WTC11 (cell line): ENCODE measurements around the gene KIAA0753. TPM values are rescaled to one million over a fixed set of nuclear protein-coding genes. Genes with fewer than 3 reads are reported as not detected.

ENCODE experiments used
- ATAC-seq: fragments of 200-7000 bp; cut with Tn5 transposase; 2 replicates; pipeline ENCODE4 v1.10.0; 2021; ENCODE audit warnings: mild to moderate bottlenecking, moderate library complexity
- CTCF ChIA-PET: fragments of 300-600 bp; sonication (Branson Sonifier 250); formaldehyde crosslinking; loops from one replicate; lab custom pipeline; 2021; ENCODE audit warnings: antibody characterized with exemption; lab: Charles Lee
- POLR2A ChIA-PET: fragments of 350-600 bp; sonication (Branson Sonifier 250); formaldehyde crosslinking; loops from one replicate; lab custom pipeline; 2021; ENCODE audit warnings: antibody characterized with exemption; lab: Charles Lee
- DNase-seq: peaks from one replicate; pipeline ENCODE4 v3.0.0; 2021; ENCODE audit warnings: low spot score
- H3K27ac Mint-ChIP-seq: 2 replicates; pipeline ENCODE4 v1.8.0; 2021; ENCODE audit warnings: mixed read lengths
- H3K27me3 Mint-ChIP-seq: 2 replicates; pipeline ENCODE4 v1.8.0; 2021; ENCODE audit warnings: low read depth, mild to moderate bottlenecking, moderate library complexity, mixed read lengths
- H3K36me3 Mint-ChIP-seq: 2 replicates; pipeline ENCODE4 v1.8.0; 2021; ENCODE audit warnings: mixed read lengths
- H3K4me1 Mint-ChIP-seq: 2 replicates; pipeline ENCODE4 v1.8.0; 2022; ENCODE audit warnings: mixed read lengths
- H3K4me3 Mint-ChIP-seq: 2 replicates; pipeline ENCODE4 v1.8.0; 2021; ENCODE audit warnings: mild to moderate bottlenecking, moderate library complexity, mixed read lengths
- H3K9me3 Mint-ChIP-seq: 2 replicates; pipeline ENCODE4 v1.8.0; 2021; ENCODE audit warnings: mixed read lengths
- AFF4 ChIP-seq: sonication (generic); formaldehyde crosslinking; IDR thresholded peaks from 2 replicates; pipeline ENCODE4 v1.8.1; 2023; ENCODE audit warnings: mild to moderate bottlenecking, missing genetic modification reagents, borderline replicate concordance
- ARID4B ChIP-seq: sonication (generic); formaldehyde crosslinking; IDR thresholded peaks from 2 replicates; pipeline ENCODE4 v1.8.0; 2023; ENCODE audit warnings: missing genetic modification reagents, mild to moderate bottlenecking, borderline replicate concordance
- ATF2 ChIP-seq: sonication (generic); formaldehyde crosslinking; IDR thresholded peaks from 2 replicates; pipeline ENCODE4 v1.8.1; 2022; ENCODE audit warnings: low read depth, missing genetic modification reagents, borderline replicate concordance
- CBFB ChIP-seq: sonication (generic); formaldehyde crosslinking; IDR thresholded peaks from 2 replicates; pipeline ENCODE4 v1.8.1; 2022; ENCODE audit warnings: mild to moderate bottlenecking, low read depth, missing genetic modification reagents
- CREB1 ChIP-seq: sonication (generic); formaldehyde crosslinking; IDR thresholded peaks from 2 replicates; pipeline ENCODE4 v1.8.0; 2023; ENCODE audit warnings: mild to moderate bottlenecking, missing genetic modification reagents
- E2F5 ChIP-seq: sonication (generic); formaldehyde crosslinking; IDR thresholded peaks from 2 replicates; pipeline ENCODE4 v1.8.1; 2022; ENCODE audit warnings: mild to moderate bottlenecking, moderate library complexity, missing genetic modification reagents
- FOXK1 ChIP-seq: sonication (generic); formaldehyde crosslinking; IDR thresholded peaks from 2 replicates; pipeline ENCODE4 v1.8.0; 2022; ENCODE audit warnings: mild to moderate bottlenecking, moderate library complexity, missing genetic modification reagents
- GABPB1 ChIP-seq: sonication (generic); formaldehyde crosslinking; IDR thresholded peaks from 2 replicates; pipeline ENCODE4 v1.8.1; 2023; ENCODE audit warnings: mild to moderate bottlenecking, missing genetic modification reagents
- HMGA2 ChIP-seq: fragments of 250-450 bp; sonication (Bioruptor Pico); IDR thresholded peaks from 2 replicates; pipeline ENCODE4 v1.4.0; 2021; ENCODE audit warnings: mild to moderate bottlenecking, moderate library complexity
- IRF1 ChIP-seq: sonication (generic); formaldehyde crosslinking; IDR thresholded peaks from 2 replicates; pipeline ENCODE4 v1.8.0; 2023; ENCODE audit warnings: missing genetic modification reagents
- MAX ChIP-seq: sonication (generic); formaldehyde crosslinking; IDR thresholded peaks from 2 replicates; pipeline ENCODE4 v1.8.0; 2022; ENCODE audit warnings: mild to moderate bottlenecking, missing genetic modification reagents
- MYBL2 ChIP-seq: sonication (generic); formaldehyde crosslinking; IDR thresholded peaks from 2 replicates; pipeline ENCODE4 v1.8.1; 2023; ENCODE audit warnings: mild to moderate bottlenecking, moderate library complexity, missing genetic modification reagents
- SMAD3 ChIP-seq: sonication (generic); formaldehyde crosslinking; IDR thresholded peaks from 2 replicates; pipeline ENCODE4 v1.8.0; 2022; ENCODE audit warnings: missing genetic modification reagents, mild to moderate bottlenecking, borderline replicate concordance
- SP1 ChIP-seq: sonication (generic); formaldehyde crosslinking; conservative IDR thresholded peaks from 2 replicates; pipeline ENCODE4 v1.8.1; 2022; ENCODE audit warnings: missing genetic modification reagents
- TEAD1 ChIP-seq: sonication (generic); formaldehyde crosslinking; IDR thresholded peaks from 2 replicates; pipeline ENCODE4 v1.8.0; 2022; ENCODE audit warnings: mild to moderate bottlenecking, missing genetic modification reagents
- USF2 ChIP-seq: sonication (generic); formaldehyde crosslinking; IDR thresholded peaks from 2 replicates; pipeline ENCODE4 v1.8.1; 2023; ENCODE audit warnings: mild to moderate bottlenecking, missing genetic modification reagents, moderate library complexity
- ZNF219 ChIP-seq: sonication (generic); formaldehyde crosslinking; IDR thresholded peaks from 2 replicates; pipeline ENCODE4 v1.8.0; 2023; ENCODE audit warnings: missing genetic modification reagents, mild to moderate bottlenecking, borderline replicate concordance
- ZNF423 ChIP-seq: fragments of 250-450 bp; sonication (Bioruptor Pico); IDR thresholded peaks from 2 replicates; pipeline ENCODE4 v2.1.2; 2022; ENCODE audit warnings: mild to moderate bottlenecking, moderate library complexity
- total RNA-seq: library from RNA; stranded (reverse); gene quantifications from 3 replicates; pipeline ENCODE4 v1.2.3, GENCODE V29; 2021
- TF ChIP-seq, protein P1 (sequence below): sonication (generic); formaldehyde crosslinking; IDR thresholded peaks from 2 replicates; pipeline ENCODE4 v1.8.1; 2022; ENCODE audit warnings: mild to moderate bottlenecking, missing genetic modification reagents, moderate library complexity, borderline replicate concordance
- TF ChIP-seq, protein P2 (sequence below): sonication (generic); formaldehyde crosslinking; IDR thresholded peaks from 2 replicates; pipeline ENCODE4 v1.8.0; 2022; ENCODE audit warnings: mild to moderate bottlenecking, missing genetic modification reagents

The KIAA0753 gene
- total RNA-seq, 1 experiment from 2014 or later: 22.8 TPM

- TF ChIP-seq ARID4B (CRISPR knock-in tag) (no peak), ATF2 (CRISPR knock-in tag) (no peak), E2F5 (no peak), CREB1 (CRISPR knock-in tag) (no peak)
Measured at GRCh38 chr17:6642592-6642991, 2.1 kb upstream of the KIAA0753 start (continued).

DNA sequence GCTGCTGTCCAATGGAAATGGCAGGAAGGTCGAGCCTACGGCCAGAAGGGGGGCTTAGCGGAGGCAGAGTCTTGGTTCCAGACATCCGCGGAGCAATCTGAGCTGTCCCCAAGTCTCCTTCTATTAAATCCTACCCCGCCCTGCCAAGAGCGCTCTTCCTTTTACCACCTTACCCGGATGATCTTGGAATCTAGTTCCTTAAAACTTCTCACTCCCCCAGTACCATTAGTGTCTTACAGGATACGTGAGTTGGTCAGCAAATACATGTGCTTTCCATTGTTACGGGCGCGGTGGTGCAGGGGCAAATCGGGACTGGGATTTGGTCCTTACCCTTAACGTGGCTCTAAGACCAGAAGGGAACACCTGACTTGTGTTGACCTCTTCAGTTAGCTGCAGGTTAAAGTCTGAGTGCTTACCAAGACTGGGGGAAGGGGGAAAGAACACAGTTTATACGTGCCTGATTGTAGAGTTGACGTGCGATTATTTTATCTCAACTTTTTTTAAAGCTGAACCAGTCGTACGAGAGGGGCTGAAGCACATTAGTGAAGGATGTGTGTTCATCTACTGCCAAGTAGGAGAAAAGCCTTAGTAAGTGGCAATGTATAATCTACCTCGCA, 844 bp upstream of the KIAA0753 start:
- Mint-ChIP-seq H3K36me3 (peaks cover 33% of the 10 kb centered on the region), H3K4me3 (peak overlapping the region; percentile 88), H3K27me3 (no peaks in the 10 kb centered on the region), H3K4me1 (peaks cover 23% of the 10 kb centered on the region), H3K27ac (peak overlapping the region; percentile 89), H3K9me3 (no peaks in the 10 kb centered on the region)
- ChIA-PET CTCF (interaction anchor here (0.7 to 1.4 kb wide), 2 partner anchors 60 to 168 kb away, joined by 3 read pairs; no protein-coding TSS in a partner anchor), POLR2A (no interaction called here)
- peak; percentile 60 for ATAC-seq
- no peak for DNase-seq
- peak; percentile 3; the same call in 1 of the 2 replicates for TF ChIP-seq SP1
- TF ChIP-seq USF2 (CRISPR knock-in tag): no peak
- no peak for TF ChIP-seq HMGA2 (CRISPR knock-in tag)
- TF ChIP-seq FOXK1 (CRISPR knock-in tag): 0 out of 2 replicates have a peak, but pooled peaks have one; percentile 3
- no peak for TF ChIP-seq CBFB (CRISPR knock-in tag)
- TF ChIP-seq, protein P1, sequence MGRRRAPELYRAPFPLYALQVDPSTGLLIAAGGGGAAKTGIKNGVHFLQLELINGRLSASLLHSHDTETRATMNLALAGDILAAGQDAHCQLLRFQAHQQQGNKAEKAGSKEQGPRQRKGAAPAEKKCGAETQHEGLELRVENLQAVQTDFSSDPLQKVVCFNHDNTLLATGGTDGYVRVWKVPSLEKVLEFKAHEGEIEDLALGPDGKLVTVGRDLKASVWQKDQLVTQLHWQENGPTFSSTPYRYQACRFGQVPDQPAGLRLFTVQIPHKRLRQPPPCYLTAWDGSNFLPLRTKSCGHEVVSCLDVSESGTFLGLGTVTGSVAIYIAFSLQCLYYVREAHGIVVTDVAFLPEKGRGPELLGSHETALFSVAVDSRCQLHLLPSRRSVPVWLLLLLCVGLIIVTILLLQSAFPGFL (CRISPR knock-in tag): no peak
- TF ChIP-seq TEAD1 (CRISPR knock-in tag): no peak
- TF ChIP-seq GABPB1 (CRISPR knock-in tag): no peak
- no peak for TF ChIP-seq IRF1 (CRISPR knock-in tag)
- TF ChIP-seq, protein P2, sequence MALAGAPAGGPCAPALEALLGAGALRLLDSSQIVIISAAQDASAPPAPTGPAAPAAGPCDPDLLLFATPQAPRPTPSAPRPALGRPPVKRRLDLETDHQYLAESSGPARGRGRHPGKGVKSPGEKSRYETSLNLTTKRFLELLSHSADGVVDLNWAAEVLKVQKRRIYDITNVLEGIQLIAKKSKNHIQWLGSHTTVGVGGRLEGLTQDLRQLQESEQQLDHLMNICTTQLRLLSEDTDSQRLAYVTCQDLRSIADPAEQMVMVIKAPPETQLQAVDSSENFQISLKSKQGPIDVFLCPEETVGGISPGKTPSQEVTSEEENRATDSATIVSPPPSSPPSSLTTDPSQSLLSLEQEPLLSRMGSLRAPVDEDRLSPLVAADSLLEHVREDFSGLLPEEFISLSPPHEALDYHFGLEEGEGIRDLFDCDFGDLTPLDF (CRISPR knock-in tag): no peak
- no peak for TF ChIP-seq AFF4 (CRISPR knock-in tag)
- TF ChIP-seq SMAD3: no peak
- no peak for TF ChIP-seq ZNF423 (CRISPR knock-in tag)
- 0 out of 2 replicates have a peak, but pooled peaks have one; percentile 17 for TF ChIP-seq MAX (CRISPR knock-in tag)
- no peak; the same call in 1 of the 2 replicates for TF ChIP-seq ZNF219 (CRISPR knock-in tag)
- 0 out of 2 replicates have a peak, but pooled peaks have one; percentile 14 for TF ChIP-seq MYBL2 (CRISPR knock-in tag)
